Hepatocyte (in vitro differentiated cells): ENCODE data around the gene CCNF. TPM values are rescaled to one million over a fixed set of nuclear protein-coding genes. Genes with fewer than 3 reads are reported as not detected.

ENCODE experiments used
- DNase-seq: peaks from one replicate; pipeline ENCODE4 v3.0.0-alpha.2; 2016; ENCODE audit warnings: low spot score
- H2AFZ ChIP-seq: fragments of 200-600 bp; sonication (generic); 2 replicates; pipeline ENCODE4 v1.6.0; 2016; ENCODE audit warnings: antibody characterized with exemption, mild to moderate bottlenecking
- H3K27ac ChIP-seq: fragments of 200-600 bp; sonication (generic); 2 replicates; pipeline ENCODE4 v1.5.1; 2016; ENCODE audit warnings: mild to moderate bottlenecking
- H3K27me3 ChIP-seq: fragments of 200-600 bp; sonication (generic); 2 replicates; pipeline ENCODE4 v1.6.1; 2016
- H3K36me3 ChIP-seq: fragments of 200-600 bp; sonication (generic); replicated peaks from 2 replicates; pipeline ENCODE4 v1.5.1; 2016; ENCODE audit warnings: low read depth; ENCODE audit not compliant: insufficient read depth
- H3K4me1 ChIP-seq: fragments of 200-600 bp; sonication (generic); 2 replicates; pipeline ENCODE4 v1.5.1; 2016; ENCODE audit warnings: mild to moderate bottlenecking, moderate library complexity; ENCODE audit not compliant: insufficient read depth
- H3K4me2 ChIP-seq: fragments of 200-600 bp; sonication (generic); 2 replicates; pipeline ENCODE4 v1.6.0; 2016
- H3K4me3 ChIP-seq: fragments of 200-600 bp; sonication (generic); 2 replicates; pipeline ENCODE4 v1.5.1; 2016; ENCODE audit warnings: mild to moderate bottlenecking
- H3K79me2 ChIP-seq: fragments of 200-600 bp; sonication (generic); 2 replicates; pipeline ENCODE4 v1.6.0; 2017; ENCODE audit warnings: mild to moderate bottlenecking
- H3K9me2 ChIP-seq: fragments of 200-600 bp; sonication (generic); replicated peaks from 2 replicates; pipeline ENCODE4 v1.6.0; 2017; ENCODE audit warnings: mild to moderate bottlenecking; ENCODE audit not compliant: insufficient read depth
- H3K9me3 ChIP-seq: fragments of 200-600 bp; sonication (generic); 2 replicates; pipeline ENCODE4 v1.5.1; 2016; ENCODE audit warnings: low read depth, mild to moderate bottlenecking
- H4K20me1 ChIP-seq: fragments of 200-600 bp; sonication (generic); 2 replicates; pipeline ENCODE4 v1.6.0; 2016; ENCODE audit warnings: mild to moderate bottlenecking; ENCODE audit not compliant: insufficient read depth, poor library complexity, severe bottlenecking
- CTCF ChIP-seq: fragments of 200-600 bp; sonication (generic); IDR thresholded peaks from 2 replicates; pipeline ENCODE4 v1.5.1; 2016; ENCODE audit warnings: antibody characterized with exemption, mild to moderate bottlenecking; ENCODE audit not compliant: poor library complexity
- EZH2 ChIP-seq: fragments of 200-600 bp; sonication (generic); IDR thresholded peaks from 2 replicates; pipeline ENCODE4 v1.6.1; 2016; ENCODE audit warnings: antibody characterized with exemption, mild to moderate bottlenecking, borderline replicate concordance
- EZH2phosphoT487 ChIP-seq: fragments of 200-600 bp; sonication (generic); IDR thresholded peaks from one replicate; pipeline ENCODE4 v1.6.1; 2018; ENCODE audit warnings: antibody characterized with exemption, mild to moderate bottlenecking, low read depth, moderate library complexity; ENCODE audit not compliant: unreplicated experiment, severe bottlenecking
- WGBS: methylation state at CpG from one replicate; pipeline ENCODE4 v1.1.6; 2016; ENCODE audit warnings: low lambda C conversion rate; ENCODE audit errors: missing lambda C conversion rate; 5-methylcytosine and 5-hydroxymethylcytosine counted together
- polyA plus RNA-seq: library from polyadenylated mRNA; unstranded; fragments of >200 nt; fragmentation: Nextera tagmentation; extraction: Ambion mirVana; gene quantifications from 2 replicates; pipeline ENCODE4 v1.2.1, GENCODE V29; 2016
- total RNA-seq: library from RNA; depleted of rRNA; stranded (reverse); fragments of >200 nt; gene quantifications from 2 replicates; pipeline ENCODE4 v1.2.3, GENCODE V29; 2014

CCNF gene
- total and polyA plus RNA-seq, 2 experiments from 2014 or later, result 4.7 to 6.5 TPM

GRCh38 chr16:2487903-2488531, 58.8 kb downstream of the CCNF start:
- Histone ChIP-seq H3K9me2 (no peaks in the 10 kb centered on the region), H3K4me2 (no peak overlapping the region), H3K27me3 (no peaks in the 10 kb centered on the region), H3K4me3 (no peak overlapping the region), H3K9me3 (no peaks in the 10 kb centered on the region), H3K36me3 (no peaks in the 10 kb centered on the region), H3K4me1 (peaks cover 14% of the 10 kb centered on the region), H3K27ac (no peak overlapping the region), H3K79me2 (peaks cover 66% of the 10 kb centered on the region), H2AFZ (no peak overlapping the region), H4K20me1 (peaks cover 10% of the 10 kb centered on the region)
- WGBS, result 80% methylated on average over 14 of the region's 15 CpGs
- TF ChIP-seq EZH2 (no peak), EZH2phosphoT487 (no peak), CTCF (no peak)
- DNase-seq, result no peak

DNA sequence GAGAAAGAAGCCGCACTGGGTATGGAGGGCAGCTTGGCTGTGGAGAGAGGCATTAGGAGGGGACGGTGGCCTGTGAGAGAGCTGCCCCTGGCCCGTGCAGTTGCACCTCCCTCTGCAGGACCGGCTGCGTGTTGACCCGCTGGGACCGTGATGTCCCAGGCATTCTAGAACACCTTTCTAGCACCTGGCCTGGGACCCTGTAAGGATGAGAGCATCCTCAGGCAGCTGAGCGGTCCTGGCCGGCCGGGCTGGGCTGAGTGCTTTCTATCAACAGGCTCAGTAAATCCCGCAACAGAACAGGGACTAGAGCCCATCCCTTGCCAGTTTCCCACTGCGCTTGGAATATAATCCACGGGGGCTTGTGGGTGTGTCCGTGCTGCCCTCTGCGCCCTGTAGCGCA, 60.3 kb downstream of the CCNF start:
- Histone ChIP-seq H3K9me3 (no peaks in the 10 kb centered on the region), H3K27ac (no peak overlapping the region), H2AFZ (no peak overlapping the region), H3K36me3 (no peaks in the 10 kb centered on the region), H3K4me3 (no peak overlapping the region), H4K20me1 (peaks cover 6% of the 10 kb centered on the region), H3K4me1 (peaks cover 2% of the 10 kb centered on the region), H3K4me2 (no peak overlapping the region), H3K27me3 (no peaks in the 10 kb centered on the region), H3K79me2 (peaks cover 69% of the 10 kb centered on the region), H3K9me2 (no peaks in the 10 kb centered on the region)
- WGBS, result 94% methylated on average over 16 of the region's 16 CpGs
- no peak for TF ChIP-seq EZH2
- no peak for TF ChIP-seq EZH2phosphoT487
- TF ChIP-seq CTCF, result no peak
- DNase-seq, result no peak

GRCh38 chr16:2490190-2491105, 61.2 kb downstream of the CCNF start:
- no peak for TF ChIP-seq EZH2phosphoT487
- no peak for TF ChIP-seq CTCF
- TF ChIP-seq EZH2, result no peak
- Histone ChIP-seq H3K9me2 (no peaks in the 10 kb centered on the region), H3K4me3 (no peak overlapping the region), H3K27me3 (no peaks in the 10 kb centered on the region), H3K36me3 (no peaks in the 10 kb centered on the region), H3K9me3 (no peaks in the 10 kb centered on the region), H3K4me1 (no peaks in the 10 kb centered on the region), H4K20me1 (peaks cover 6% of the 10 kb centered on the region), H3K27ac (no peak overlapping the region), H2AFZ (no peak overlapping the region), H3K4me2 (no peak overlapping the region), H3K79me2 (peaks cover 68% of the 10 kb centered on the region)
- whole genome bisulfite sequencing, result 91% methylated on average over 22 of the region's 23 CpGs
- no peak for DNase-seq
